HepG2 (cell line): ENCODE data around the gene ASGR1. TPM values are rescaled to one million over a fixed set of nuclear protein-coding genes. Genes with fewer than 3 reads are reported as not detected.

ENCODE experiments used
- CSRNP1 ChIP-seq: sonication (generic); formaldehyde crosslinking; IDR thresholded peaks from 2 replicates; pipeline ENCODE4 v1.8.1; 2023; ENCODE audit warnings: mild to moderate bottlenecking, missing genetic modification reagents
- DMTF1 ChIP-seq: sonication (generic); formaldehyde crosslinking; IDR thresholded peaks from 2 replicates; pipeline ENCODE4 v1.4.0; 2020; ENCODE audit warnings: mild to moderate bottlenecking, missing genetic modification reagents
- ETV6 ChIP-seq: sonication (generic); formaldehyde crosslinking; conservative IDR thresholded peaks from 2 replicates; pipeline ENCODE4 v1.4.0; 2020; ENCODE audit warnings: missing genetic modification reagents
- IRF1 ChIP-seq: sonication (generic); formaldehyde crosslinking; IDR thresholded peaks from 2 replicates; pipeline ENCODE4 v1.4.0; 2020; ENCODE audit warnings: low read depth, mild to moderate bottlenecking, missing genetic modification reagents
- KMT2B ChIP-seq: IDR thresholded peaks from 2 replicates; pipeline ENCODE4 v1.6.1; 2016; ENCODE audit warnings: missing genetic modification reagents, missing compliant biosample characterization
- PHF21A ChIP-seq: sonication (generic); formaldehyde crosslinking; IDR thresholded peaks from 2 replicates; pipeline ENCODE4 v1.5.0; 2020; ENCODE audit warnings: mild to moderate bottlenecking, missing genetic modification reagents
- RNF219 ChIP-seq: sonication (generic); formaldehyde crosslinking; IDR thresholded peaks from 2 replicates; pipeline ENCODE4 v1.5.0; 2020; ENCODE audit warnings: mild to moderate bottlenecking, missing genetic modification reagents
- RXRA ChIP-seq: sonication (generic); formaldehyde crosslinking; IDR thresholded peaks from 2 replicates; pipeline ENCODE4 v1.5.1; 2020; ENCODE audit warnings: missing genetic modification reagents
- SMAD1 ChIP-seq: sonication (generic); formaldehyde crosslinking; IDR thresholded peaks from 2 replicates; pipeline ENCODE4 v1.4.0; 2020; ENCODE audit warnings: missing genetic modification reagents, low read depth, mild to moderate bottlenecking, borderline replicate concordance
- SRY ChIP-seq: sonication (generic); formaldehyde crosslinking; IDR thresholded peaks from 2 replicates; pipeline ENCODE4 v1.8.0; 2022; ENCODE audit warnings: mild to moderate bottlenecking, missing genetic modification reagents
- THRA ChIP-seq: sonication (generic); formaldehyde crosslinking; IDR thresholded peaks from 2 replicates; pipeline ENCODE4 v1.4.0; 2020; ENCODE audit warnings: missing genetic modification reagents, borderline replicate concordance
- ZBTB42 ChIP-seq: sonication (generic); formaldehyde crosslinking; IDR thresholded peaks from 2 replicates; pipeline ENCODE4 v1.5.0; 2020; ENCODE audit warnings: mild to moderate bottlenecking, missing genetic modification reagents
- ZHX1 ChIP-seq: sonication (generic); formaldehyde crosslinking; IDR thresholded peaks from 2 replicates; pipeline ENCODE4 v1.8.1; 2022; ENCODE audit warnings: low read depth, mild to moderate bottlenecking, missing genetic modification reagents
- ZNF121 ChIP-seq: sonication (generic); formaldehyde crosslinking; IDR thresholded peaks from 2 replicates; pipeline ENCODE4 v1.5.0; 2020; ENCODE audit warnings: mild to moderate bottlenecking, missing genetic modification reagents
- ZNF709 ChIP-seq: sonication (generic); formaldehyde crosslinking; IDR thresholded peaks from 2 replicates; pipeline ENCODE4 v1.5.0; 2020; ENCODE audit warnings: mild to moderate bottlenecking, missing genetic modification reagents
- ZNF713 ChIP-seq: sonication (generic); formaldehyde crosslinking; IDR thresholded peaks from 2 replicates; pipeline ENCODE4 v1.4.0; 2020; ENCODE audit warnings: mild to moderate bottlenecking, missing genetic modification reagents
- ZNF839 ChIP-seq: sonication (generic); formaldehyde crosslinking; IDR thresholded peaks from 2 replicates; pipeline ENCODE4 v1.4.0; 2020; ENCODE audit warnings: missing genetic modification reagents, mild to moderate bottlenecking, borderline replicate concordance
- polyA plus RNA-seq, 8 experiments: library from polyadenylated mRNA; depleted of rRNA in 3 of 8; stranded (reverse) in 7 of 8; unstranded in 1 of 8; fragments of >200 nt; fragmentation: Illumina TruSeq in 4 of 8; extraction: Trizol in 4 of 8; gene quantifications; 2 replicates each; pipeline versions ENCODE4 v1.2.1 to v1.2.3, GENCODE V29; 2011 to 2016; ENCODE audit warnings: low read depth in 4 of 8, missing spikeins in 1 of 8, mixed read lengths in 1 of 8; ENCODE audit not compliant: insufficient read depth in 1 of 8
- total RNA-seq, 5 experiments: library from RNA; depleted of rRNA; stranded (reverse); fragments of >200 nt; fragmentation: Illumina TruSeq; extraction: Trizol; gene quantifications; 2 replicates each; pipeline ENCODE4 v1.2.3, GENCODE V29; 2016; ENCODE audit warnings: low read depth in 1 of 5

ASGR1 gene
- total and polyA plus RNA-seq, 2 of the 13 experiments (the other 11 are each of a cell fraction or from before 2014, with no cell fraction given): 353 to 796 TPM

- TF ChIP-seq ETV6 (CRISPR knock-in tag) (peak; percentile 76; the same call in 1 of the 2 replicates), RXRA (peak; percentile 99), SMAD1 (no peak), SRY (CRISPR knock-in tag) (peak; percentile 92), KMT2B (no peak), CSRNP1 (no peak), ZNF121 (no peak), ZNF839 (peak; percentile 87; the same call in 1 of the 2 replicates), ZNF713 (CRISPR knock-in tag) (no peak), DMTF1 (no peak), THRA (no peak; the same call in 1 of the 2 replicates), ZHX1 (CRISPR knock-in tag) (no peak; the same call in 1 of the 2 replicates), RNF219 (CRISPR knock-in tag) (no peak), IRF1 (no peak), ZNF709 (CRISPR knock-in tag) (0 out of 2 replicates have a peak, but pooled peaks have one; percentile 12), PHF21A (CRISPR knock-in tag) (peak; percentile 68), ZBTB42 (0 out of 2 replicates have a peak, but pooled peaks have one; percentile 72)
These were observed 40.8 kb upstream of the ASGR1 start, which contains the start of the genes ACADVL and DLG4 (continued) for GRCh38 chr17:7219812-7220592.
